WI38 (cell line): ENCODE measurements around the gene CAMK2G.

Experiments used
- H3K4me3 ChIP-seq: 2 replicates; pipeline ENCODE4 v1.5.1; 2011; ENCODE audit warnings: low read depth, mild to moderate bottlenecking, control low read depth, low read length
- CTCF ChIP-seq: IDR thresholded peaks from 2 replicates; pipeline ENCODE4 v1.5.1; 2012; ENCODE audit warnings: low read depth, mild to moderate bottlenecking, control low read depth, low read length

The CAMK2G gene

GRCh38 chr10:73859428-73859783 lies 14.9 kb downstream of the CAMK2G start:
- TF ChIP-seq CTCF, result no peak
- no peak overlapping the region for H3K4me3 ChIP-seq

- no peak for TF ChIP-seq CTCF
- no peak overlapping the region for H3K4me3 ChIP-seq
These were observed 15.5 kb downstream of the CAMK2G start for GRCh38 chr10:73858750-73859427.

GRCh38 chr10:73858013-73858708 lies 16.2 kb downstream of the CAMK2G start:
- no peak for TF ChIP-seq CTCF

GRCh38 chr10:73857446-73857845 lies 16.9 kb downstream of the CAMK2G start:
- TF ChIP-seq CTCF, result no peak
- H3K4me3 ChIP-seq, result no peak overlapping the region

More at GRCh38 chr10:73858013-73858708, 16.2 kb downstream of the CAMK2G start:
- no peak overlapping the region for H3K4me3 ChIP-seq

- H3K4me3 ChIP-seq, result no peak overlapping the region
- no peak for TF ChIP-seq CTCF
These were observed 18.1 kb downstream of the CAMK2G start for GRCh38 chr10:73856261-73856660.

- no peak overlapping the region for H3K4me3 ChIP-seq
- no peak for TF ChIP-seq CTCF
These were observed 18.9 kb downstream of the CAMK2G start for GRCh38 chr10:73855413-73855812.

- no peak for TF ChIP-seq CTCF
- H3K4me3 ChIP-seq, result no peak overlapping the region
These were observed 20.0 kb downstream of the CAMK2G start for GRCh38 chr10:73854310-73854709.
